Smooth muscle cell of bladder (primary cell): Measurements from ENCODE around the gene RAB39A. TPM values are rescaled to one million over a fixed set of nuclear protein-coding genes. Genes with fewer than 3 reads are reported as not detected.

ENCODE experiments used
- total RNA-seq: library from RNA; depleted of rRNA; stranded (reverse); fragments of >200 nt; gene quantifications from 2 replicates; pipeline ENCODE4 v1.2.3, GENCODE V29; 2014

The RAB39A gene
- total RNA-seq = not detected in 2 replicates

GRCh38 chr11:107928046-107928766 lies at the start of gene RAB39A:
Gene RAB39A, plus strand, starts transcription at chr11:107928448. Its CDS starts 121 bp downstream, at chr11:107928569.

GRCh38 chr11:108008656-108009496 lies 80.6 kb downstream of the RAB39A start, which contains the start of gene CUL5:
Gene CUL5, plus strand, starts transcription at chr11:108008898. Its CDS starts 451 bp downstream, at chr11:108009349.

Other genes starting within 250 kb of the RAB39A start
- gene SLN, start 216.4 kb upstream of the RAB39A start, total RNA-seq = not detected in 2 replicates
- gene SLC35F2, start 69.7 kb upstream of the RAB39A start, total RNA-seq = 7.3 and 8.0 TPM in 2 replicates
- gene CUL5, start 80.5 kb downstream of the RAB39A start, total RNA-seq = 34.1 and 35.4 TPM in 2 replicates
- gene ACAT1, start 193.1 kb downstream of the RAB39A start, total RNA-seq = 88.1 and 101 TPM in 2 replicates